A673 (cell line): ENCODE measurements around the gene PHLDA3. TPM values are rescaled to one million over a fixed set of nuclear protein-coding genes. Genes with fewer than 3 reads are reported as not detected.
A peak's percentile ranks its signal among the peaks of the same experiment; 100 is the strongest.

Source experiments
- BruUV-seq: library from RNA; stranded (reverse); fragments of 400-500 nt; replicated peaks from 2 replicates; lab custom pipeline; 2021; lab: Mats Ljungman, UMichigan
- CTCF ChIA-PET: fragments of 300-600 bp; sonication (Branson Sonifier 250); formaldehyde crosslinking; loops from one replicate; lab custom pipeline; 2022; ENCODE audit warnings: antibody characterized with exemption; lab: Charles Lee
- POLR2A ChIA-PET: fragments of 300-600 bp; sonication (Branson Sonifier 250); formaldehyde crosslinking; loops from one replicate; lab custom pipeline; 2022; ENCODE audit warnings: antibody characterized with exemption; ENCODE audit not compliant: low non-redundant PET; lab: Charles Lee
- DNase-seq: peaks from one replicate; pipeline ENCODE4 v3.0.0-alpha.2; 2015; ENCODE audit warnings: low spot score
- H3K27ac ChIP-seq: fragments of 200-600 bp; sonication (generic); 2 replicates; pipeline ENCODE4 v1.5.1; 2016; ENCODE audit warnings: mixed run types, low read depth, mild to moderate bottlenecking, mixed read lengths, antibody characterized with exemption, low read length; ENCODE audit not compliant: poor library complexity, severe bottlenecking
- H3K27me3 ChIP-seq: fragments of 200-600 bp; sonication (generic); replicated peaks from 2 replicates; pipeline ENCODE4 v1.6.1; 2017; ENCODE audit warnings: mixed run types, low read depth, mild to moderate bottlenecking, mixed read lengths, antibody characterized with exemption, low read length; ENCODE audit not compliant: insufficient read depth, poor library complexity
- H3K36me3 ChIP-seq: fragments of 200-600 bp; sonication (generic); 2 replicates; pipeline ENCODE4 v1.6.1; 2016; ENCODE audit warnings: mixed run types, mild to moderate bottlenecking, mixed read lengths, antibody characterized with exemption, low read length; ENCODE audit not compliant: insufficient read depth, poor library complexity, severe bottlenecking
- H3K4me1 ChIP-seq: fragments of 200-600 bp; sonication (generic); 2 replicates; pipeline ENCODE4 v1.6.1; 2017; ENCODE audit warnings: mixed run types, mild to moderate bottlenecking, mixed read lengths, antibody characterized with exemption, low read length; ENCODE audit not compliant: insufficient read depth, poor library complexity, severe bottlenecking
- H3K4me3 ChIP-seq: fragments of 200-600 bp; sonication (generic); 2 replicates; pipeline ENCODE4 v1.5.1; 2016; ENCODE audit warnings: low read depth, mixed run types, mild to moderate bottlenecking, mixed read lengths, low read length; ENCODE audit not compliant: poor library complexity, severe bottlenecking
- H3K9me3 ChIP-seq: fragments of 200-600 bp; sonication (generic); 2 replicates; pipeline ENCODE4 v1.6.1; 2016; ENCODE audit warnings: mixed run types, low read depth, mild to moderate bottlenecking, mixed read lengths, antibody characterized with exemption, low read length; ENCODE audit not compliant: poor library complexity, severe bottlenecking
- EZH2 ChIP-seq: fragments of 200-600 bp; sonication (generic); IDR thresholded peaks from 2 replicates; pipeline ENCODE4 v1.6.1; 2017; ENCODE audit warnings: borderline replicate concordance, low read depth, mild to moderate bottlenecking, mixed read lengths, antibody characterized with exemption, low read length; ENCODE audit not compliant: poor library complexity, severe bottlenecking
- intact Hi-C: fragments of 100-400 bp; cut with micrococcal nuclease; formaldehyde crosslinking; loops from one replicate; pipeline ENCODE4 v1.10.0; 2022; ENCODE audit not compliant: unreplicated experiment
- total RNA-seq: library from RNA; stranded (reverse); gene quantifications from 2 replicates; pipeline ENCODE4 v1.2.3, GENCODE V29; 2021
- TF ChIP-seq, protein P1 (sequence below): fragments of 300-800, 200-600 bp; sonication (generic); conservative IDR thresholded peaks from 2 replicates; pipeline ENCODE4 v1.5.1; 2017; ENCODE audit warnings: low read depth, mild to moderate bottlenecking, antibody characterized with exemption, low read length, moderate library complexity, mixed read lengths

Gene PHLDA3
- total RNA-seq, 1 experiment from 2014 or later, result 24.1 TPM

DNA sequence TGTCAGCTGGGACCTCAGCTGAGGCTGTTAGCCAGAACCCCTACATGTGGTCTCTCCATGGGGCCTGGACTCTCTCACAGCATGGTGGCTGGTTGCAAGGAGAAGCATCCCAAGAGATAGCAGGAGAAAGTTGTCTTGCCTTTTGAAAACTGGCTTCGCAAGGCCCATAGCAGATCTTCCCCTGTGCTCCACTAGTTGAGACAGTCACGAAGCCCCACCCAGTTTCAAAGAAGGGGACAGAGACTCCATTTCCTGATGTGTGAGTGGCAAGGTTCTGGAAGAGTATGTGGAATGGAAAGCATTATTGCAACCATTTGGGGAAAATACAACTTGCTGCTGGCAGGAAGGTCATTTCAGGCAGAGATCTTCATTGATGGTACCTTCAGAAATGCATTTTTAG, 45.5 kb upstream of the PHLDA3 start:
- ChIA-PET CTCF (interaction anchor here (2.1 to 3.7 kb wide), 2 partner anchors 18 to 33 kb away, joined by 6 to 79 read pairs; no protein-coding TSS in a partner anchor), POLR2A (no interaction called here)
- Histone ChIP-seq H3K4me3 (no peak overlapping the region), H3K36me3 (no peaks in the 10 kb centered on the region), H3K4me1 (peaks cover 66% of the 10 kb centered on the region), H3K9me3 (no peaks in the 10 kb centered on the region), H3K27ac (peak overlapping the region; percentile 52), H3K27me3 (no peaks in the 10 kb centered on the region)
- TF ChIP-seq EZH2, result no peak
- TF ChIP-seq, protein P1, sequence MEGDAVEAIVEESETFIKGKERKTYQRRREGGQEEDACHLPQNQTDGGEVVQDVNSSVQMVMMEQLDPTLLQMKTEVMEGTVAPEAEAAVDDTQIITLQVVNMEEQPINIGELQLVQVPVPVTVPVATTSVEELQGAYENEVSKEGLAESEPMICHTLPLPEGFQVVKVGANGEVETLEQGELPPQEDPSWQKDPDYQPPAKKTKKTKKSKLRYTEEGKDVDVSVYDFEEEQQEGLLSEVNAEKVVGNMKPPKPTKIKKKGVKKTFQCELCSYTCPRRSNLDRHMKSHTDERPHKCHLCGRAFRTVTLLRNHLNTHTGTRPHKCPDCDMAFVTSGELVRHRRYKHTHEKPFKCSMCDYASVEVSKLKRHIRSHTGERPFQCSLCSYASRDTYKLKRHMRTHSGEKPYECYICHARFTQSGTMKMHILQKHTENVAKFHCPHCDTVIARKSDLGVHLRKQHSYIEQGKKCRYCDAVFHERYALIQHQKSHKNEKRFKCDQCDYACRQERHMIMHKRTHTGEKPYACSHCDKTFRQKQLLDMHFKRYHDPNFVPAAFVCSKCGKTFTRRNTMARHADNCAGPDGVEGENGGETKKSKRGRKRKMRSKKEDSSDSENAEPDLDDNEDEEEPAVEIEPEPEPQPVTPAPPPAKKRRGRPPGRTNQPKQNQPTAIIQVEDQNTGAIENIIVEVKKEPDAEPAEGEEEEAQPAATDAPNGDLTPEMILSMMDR, result no peak
- DNase-seq, result no peak
- BruUV-seq, result no TSS peak
- intact Hi-C loops, result no loop called here

DNA sequence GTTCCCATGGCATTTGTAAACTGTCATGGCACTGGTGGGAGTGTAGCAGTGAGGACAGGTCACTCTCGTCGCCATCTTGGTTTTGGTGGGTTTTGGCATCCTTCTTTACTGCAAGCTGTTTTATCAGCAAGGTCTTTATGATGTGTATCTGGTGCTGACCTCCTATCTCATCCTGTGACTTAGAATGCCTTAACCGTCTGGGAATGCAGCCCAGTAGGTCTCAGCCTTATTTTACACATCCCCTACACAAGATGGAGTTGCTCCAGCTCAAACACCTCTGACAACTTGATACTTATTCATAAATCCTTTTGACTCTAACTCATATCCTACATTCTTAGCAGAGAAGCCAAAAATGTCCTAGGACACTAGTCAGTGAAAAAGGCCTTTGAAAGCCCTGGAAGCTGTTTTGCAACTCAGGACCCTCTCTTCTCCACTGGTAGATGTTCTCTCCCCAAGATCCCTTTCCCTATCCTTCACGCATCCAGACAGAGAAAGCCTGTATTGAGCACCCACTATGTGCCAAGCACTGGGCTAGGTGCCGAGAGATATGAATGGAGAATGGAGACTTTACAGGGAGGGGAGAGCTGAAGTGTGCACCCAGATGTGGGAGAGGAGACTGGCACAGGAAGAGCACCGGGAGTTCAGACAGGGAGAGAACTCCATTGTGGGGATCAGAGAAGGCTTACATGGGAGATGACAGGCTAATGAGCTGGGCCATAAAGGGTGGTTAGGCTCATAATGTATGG, 44.7 kb upstream of the PHLDA3 start:
- no TSS peak for BruUV-seq
- H3K27me3 ChIP-seq, result no peaks in the 10 kb centered on the region
- intact Hi-C loops, result loop anchor here (1.0 to 2.0 kb wide), 3 partner anchors 31 to 77 kb away; no protein-coding TSS in a partner anchor
- DNase-seq, result no peak
- peak overlapping the region; percentile 52 for H3K27ac ChIP-seq
- H3K4me3 ChIP-seq, result no peak overlapping the region
- peaks cover 66% of the 10 kb centered on the region for H3K4me1 ChIP-seq
- ChIA-PET CTCF (interaction anchor here (0.5 to 3.7 kb wide), 18 partner anchors 11 to 282 kb away, joined by 3 to 79 read pairs (median 5); partner anchors contain the start of gene PHLDA3), POLR2A (interaction anchor here (0.5 to 0.7 kb wide), 4 partner anchors 7 to 313 kb away, joined by 3 to 6 read pairs (median 4); no protein-coding TSS in a partner anchor)
- TF ChIP-seq EZH2, result no peak
- TF ChIP-seq, protein P1, result no peak
- no peaks in the 10 kb centered on the region for H3K36me3 ChIP-seq
- no peaks in the 10 kb centered on the region for H3K9me3 ChIP-seq

DNA sequence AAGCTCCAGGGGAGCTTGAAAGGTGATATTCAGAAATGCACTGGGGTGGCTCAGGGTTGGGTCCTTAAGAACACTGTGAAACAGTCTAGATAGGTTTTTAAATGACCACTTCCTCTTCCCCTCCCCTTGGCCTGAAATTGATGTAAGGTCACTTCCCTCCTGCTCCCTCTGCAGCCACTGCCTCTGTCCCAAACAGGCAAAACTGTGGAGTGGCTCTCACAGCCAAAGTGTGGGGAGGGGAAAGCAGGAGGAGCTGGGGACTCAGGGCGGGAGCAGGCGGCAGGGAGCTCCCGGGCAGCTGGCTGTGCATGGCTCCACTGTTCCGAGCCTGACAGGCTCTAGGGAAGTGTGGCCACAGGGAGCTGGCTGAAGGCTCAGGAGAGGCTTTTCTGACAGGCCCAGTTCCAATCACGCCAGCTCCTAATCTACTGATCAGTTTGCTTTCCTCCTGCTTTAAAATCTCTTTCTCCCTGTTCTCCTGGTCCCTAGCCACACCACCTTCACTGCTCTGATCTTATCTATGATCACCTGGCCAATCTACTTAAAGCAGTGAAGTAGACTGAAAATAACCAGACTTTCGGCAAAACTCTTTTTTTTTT, 43.1 kb upstream of the PHLDA3 start:
- intact Hi-C loops, result loop anchor here (2.0 kb wide), 2 partner anchors 63 to 75 kb away; no protein-coding TSS in a partner anchor
- ChIA-PET CTCF (interaction anchor here (0.6 to 3.7 kb wide), 14 partner anchors 9 to 470 kb away, joined by 3 to 79 read pairs (median 5); partner anchors contain the start of gene RNPEP), POLR2A (interaction anchor here (0.6 to 1.0 kb wide), 3 partner anchors 10 to 17 kb away, joined by 3 to 4 read pairs (median 3); no protein-coding TSS in a partner anchor)
- peak; percentile 64 for DNase-seq
- Histone ChIP-seq H3K27ac (peak overlapping the region; percentile 43), H3K36me3 (no peaks in the 10 kb centered on the region), H3K4me1 (peaks cover 60% of the 10 kb centered on the region), H3K4me3 (no peak overlapping the region), H3K27me3 (no peaks in the 10 kb centered on the region), H3K9me3 (no peaks in the 10 kb centered on the region)
- BruUV-seq, result no TSS peak
- TF ChIP-seq, protein P1, result no peak
- no peak for TF ChIP-seq EZH2
